PFSK-1 (cell line): Measurements from ENCODE around the gene TNNT3.

Experiments used
- FOXP2 ChIP-seq: optimal IDR thresholded peaks from 2 replicates; pipeline ENCODE3; 2011; ENCODE audit warnings: borderline replicate concordance, control low read depth, inconsistent platforms; ENCODE audit not compliant: insufficient read depth; ENCODE audit errors: extremely low read length, extremely low read depth
- POLR2AphosphoS5 ChIP-seq: IDR thresholded peaks from 2 replicates; pipeline ENCODE4 v1.6.1; 2012; ENCODE audit warnings: low read depth, mild to moderate bottlenecking, control low read depth, low read length, moderate library complexity
- SIN3A ChIP-seq: IDR thresholded peaks from 2 replicates; pipeline ENCODE4 v1.6.1; 2012; ENCODE audit warnings: mild to moderate bottlenecking, low read length, moderate library complexity, borderline replicate concordance; ENCODE audit not compliant: insufficient read depth
- TAF1 ChIP-seq: IDR thresholded peaks from 2 replicates; pipeline ENCODE4 v1.6.1; 2012; ENCODE audit warnings: low read length, control low read depth, borderline replicate concordance; ENCODE audit not compliant: insufficient read depth
- TF ChIP-seq, protein P1 (sequence below), 2 experiments: IDR thresholded peaks; 2 replicates each; pipeline versions ENCODE4 v1.6.1 to v1.8.0; 2011 to 2012; ENCODE audit warnings: low read depth in 2 of 2, low read length in 2 of 2, control low read depth in 1 of 2, inconsistent platforms in 1 of 2, mild to moderate bottlenecking in 1 of 2, moderate library complexity in 1 of 2; ENCODE audit not compliant: insufficient read depth in 1 of 2

Gene TNNT3

GRCh38 chr11:1947592-1948237 is 28.2 kb downstream of the TNNT3 start:
- TF ChIP-seq, protein P1, sequence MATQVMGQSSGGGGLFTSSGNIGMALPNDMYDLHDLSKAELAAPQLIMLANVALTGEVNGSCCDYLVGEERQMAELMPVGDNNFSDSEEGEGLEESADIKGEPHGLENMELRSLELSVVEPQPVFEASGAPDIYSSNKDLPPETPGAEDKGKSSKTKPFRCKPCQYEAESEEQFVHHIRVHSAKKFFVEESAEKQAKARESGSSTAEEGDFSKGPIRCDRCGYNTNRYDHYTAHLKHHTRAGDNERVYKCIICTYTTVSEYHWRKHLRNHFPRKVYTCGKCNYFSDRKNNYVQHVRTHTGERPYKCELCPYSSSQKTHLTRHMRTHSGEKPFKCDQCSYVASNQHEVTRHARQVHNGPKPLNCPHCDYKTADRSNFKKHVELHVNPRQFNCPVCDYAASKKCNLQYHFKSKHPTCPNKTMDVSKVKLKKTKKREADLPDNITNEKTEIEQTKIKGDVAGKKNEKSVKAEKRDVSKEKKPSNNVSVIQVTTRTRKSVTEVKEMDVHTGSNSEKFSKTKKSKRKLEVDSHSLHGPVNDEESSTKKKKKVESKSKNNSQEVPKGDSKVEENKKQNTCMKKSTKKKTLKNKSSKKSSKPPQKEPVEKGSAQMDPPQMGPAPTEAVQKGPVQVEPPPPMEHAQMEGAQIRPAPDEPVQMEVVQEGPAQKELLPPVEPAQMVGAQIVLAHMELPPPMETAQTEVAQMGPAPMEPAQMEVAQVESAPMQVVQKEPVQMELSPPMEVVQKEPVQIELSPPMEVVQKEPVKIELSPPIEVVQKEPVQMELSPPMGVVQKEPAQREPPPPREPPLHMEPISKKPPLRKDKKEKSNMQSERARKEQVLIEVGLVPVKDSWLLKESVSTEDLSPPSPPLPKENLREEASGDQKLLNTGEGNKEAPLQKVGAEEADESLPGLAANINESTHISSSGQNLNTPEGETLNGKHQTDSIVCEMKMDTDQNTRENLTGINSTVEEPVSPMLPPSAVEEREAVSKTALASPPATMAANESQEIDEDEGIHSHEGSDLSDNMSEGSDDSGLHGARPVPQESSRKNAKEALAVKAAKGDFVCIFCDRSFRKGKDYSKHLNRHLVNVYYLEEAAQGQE (IDR thresholded peaks at IDR 0.05; ENCODE audit: insufficient read depth in 1 of 2, low read depth in 2 of 2, low read length in 2 of 2): no peak
- no peak for TF ChIP-seq SIN3A
- no peak for TF ChIP-seq TAF1
- TF ChIP-seq POLR2AphosphoS5: no peak
- TF ChIP-seq FOXP2: no peak

GRCh38 chr11:1948389-1948788 is 28.9 kb downstream of the TNNT3 start:
- TF ChIP-seq TAF1: no peak
- TF ChIP-seq SIN3A: no peak
- TF ChIP-seq FOXP2: no peak
- TF ChIP-seq, protein P1 (IDR thresholded peaks at IDR 0.05; ENCODE audit: insufficient read depth in 1 of 2, low read depth in 2 of 2, low read length in 2 of 2): no peak
- no peak for TF ChIP-seq POLR2AphosphoS5

GRCh38 chr11:1949302-1949701 is 29.8 kb downstream of the TNNT3 start:
- TF ChIP-seq POLR2AphosphoS5: no peak
- TF ChIP-seq TAF1: no peak
- TF ChIP-seq, protein P1 (IDR thresholded peaks at IDR 0.05; ENCODE audit: insufficient read depth in 1 of 2, low read depth in 2 of 2, low read length in 2 of 2): no peak
- TF ChIP-seq SIN3A: no peak
- no peak for TF ChIP-seq FOXP2

- no peak for TF ChIP-seq FOXP2
- no peak for TF ChIP-seq TAF1
- TF ChIP-seq SIN3A: no peak
- no peak for TF ChIP-seq POLR2AphosphoS5
- TF ChIP-seq, protein P1 (IDR thresholded peaks at IDR 0.05; ENCODE audit: insufficient read depth in 1 of 2, low read depth in 2 of 2, low read length in 2 of 2): no peak
Observed at GRCh38 chr11:1949922-1950321, 30.4 kb downstream of the TNNT3 start.
